Measurements from ENCODE around the gene CDH7.

GRCh38 chr18:65762556-65762955 lies 11.7 kb downstream of the CDH7 start:
- TF ChIP-seq CTCF (IDR thresholded peaks at IDR 0.05) (no peak), EZH2 (IDR thresholded peaks at IDR 0.05) (no peak), EZH2phosphoT487 (IDR thresholded peaks at IDR 0.05) (no peak)
